COLO668 (cell line): Measurements from ENCODE around the gene PPP2R5E.

Experiments used
- DNase-seq: peaks from one replicate; lab custom pipeline; 2025; ENCODE audit not compliant: unreplicated experiment; lab: John Stamatoyannopoulos, UW

PPP2R5E gene

GRCh38 chr14:63474111-63474510 is 69.1 kb downstream of the PPP2R5E start:
- no peak for DNase-seq

DNA sequence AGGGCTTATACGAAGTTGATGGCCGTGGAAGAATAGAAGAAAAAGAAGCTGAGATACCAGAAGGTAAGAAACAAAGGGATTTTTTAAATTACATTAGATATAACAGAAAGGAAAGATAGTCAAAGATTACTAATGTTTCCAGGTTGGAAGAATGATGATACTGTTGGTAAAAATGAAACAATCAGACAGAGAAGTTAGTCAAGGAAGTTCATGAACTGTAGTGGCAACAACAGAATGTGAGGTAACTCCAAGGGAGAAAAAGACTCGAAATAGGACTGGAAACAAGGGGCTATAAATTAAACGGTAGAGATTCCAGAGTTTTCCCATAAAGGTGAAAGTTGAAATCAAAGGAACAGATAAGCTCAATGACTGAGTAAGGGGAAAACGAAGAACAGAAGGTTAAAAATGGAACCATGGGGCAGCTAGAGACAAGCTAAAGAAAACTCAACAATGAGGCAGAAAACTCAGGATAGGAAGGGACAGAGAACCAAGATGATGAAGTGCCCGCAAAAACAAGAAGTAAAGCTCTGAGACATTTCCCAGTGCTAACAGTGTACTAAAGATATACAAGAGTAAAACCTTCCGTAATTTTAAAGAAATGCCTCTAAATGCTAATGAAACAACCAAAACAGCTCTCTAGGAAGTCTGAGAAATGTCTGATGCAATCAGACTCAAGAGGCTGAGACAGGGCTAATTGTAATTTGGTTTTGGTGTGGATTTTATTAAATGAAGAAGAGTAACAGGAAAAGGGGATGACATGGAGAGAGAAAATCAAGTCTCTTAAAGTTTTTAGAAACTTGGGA is 70.0 kb downstream of the PPP2R5E start:
- no peak for DNase-seq

DNA sequence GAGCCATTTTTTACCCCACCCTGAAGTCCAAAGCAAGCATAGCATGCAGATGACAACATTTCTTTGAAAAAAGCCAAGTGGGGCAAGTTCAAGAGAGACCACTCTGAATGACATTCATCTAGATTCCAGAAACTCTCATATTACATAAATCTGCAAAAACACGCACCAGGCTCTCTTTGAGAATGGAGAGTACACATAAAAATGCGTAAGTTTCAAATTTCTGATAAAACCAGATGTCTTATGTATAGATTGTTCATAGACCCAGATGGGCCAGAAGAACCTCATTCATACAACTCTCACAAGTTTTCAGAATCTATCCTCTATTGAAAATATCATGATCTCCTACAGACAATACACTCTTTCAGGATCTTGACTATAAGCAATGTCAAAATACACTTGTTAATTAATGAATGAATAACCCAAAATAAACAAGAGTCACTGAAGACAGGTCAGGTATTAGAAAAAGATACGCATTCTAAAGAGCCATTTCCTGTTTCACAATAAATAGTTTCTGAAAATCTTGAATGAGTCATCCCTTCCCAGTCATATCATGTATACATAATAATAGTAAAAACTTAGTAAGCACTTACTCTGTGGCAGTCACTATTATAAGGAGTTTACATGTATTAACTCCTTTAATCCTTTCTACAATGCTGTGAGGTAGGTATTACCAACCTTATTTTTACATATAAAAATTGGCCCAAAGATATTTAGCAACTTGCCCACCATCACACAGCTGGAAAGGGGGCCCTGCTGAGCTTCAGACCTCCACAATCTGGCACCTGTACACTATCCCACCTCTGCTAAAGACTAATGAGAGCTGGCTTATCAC is 72.0 kb downstream of the PPP2R5E start:
- no peak for DNase-seq

DNA sequence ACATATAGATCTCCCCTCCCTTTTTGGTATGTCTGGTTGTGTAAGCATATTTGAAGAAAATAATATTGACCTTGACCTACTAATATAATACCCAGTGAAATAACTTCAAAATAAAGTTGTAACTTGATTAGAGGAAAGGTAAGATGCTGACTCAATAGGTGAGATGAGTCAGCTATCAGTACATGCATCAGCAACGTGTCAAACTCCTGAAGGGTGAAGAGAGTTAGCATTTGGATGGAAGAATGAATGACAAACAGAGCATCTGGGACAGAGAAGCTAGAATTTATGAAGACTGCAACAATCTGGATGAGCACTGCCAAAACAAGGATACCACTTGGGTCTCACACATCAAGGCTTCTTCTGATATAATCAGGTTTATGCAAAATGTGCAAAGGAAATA is 74.9 kb downstream of the PPP2R5E start:
- DNase-seq, result no peak

GRCh38 chr14:63467440-63468072 is 75.6 kb downstream of the PPP2R5E start:
- DNase-seq, result no peak

GRCh38 chr14:63465347-63465746 is 77.8 kb downstream of the PPP2R5E start:
- no peak for DNase-seq

GRCh38 chr14:63460680-63461369 is 82.4 kb downstream of the PPP2R5E start:
- no peak for DNase-seq

DNA sequence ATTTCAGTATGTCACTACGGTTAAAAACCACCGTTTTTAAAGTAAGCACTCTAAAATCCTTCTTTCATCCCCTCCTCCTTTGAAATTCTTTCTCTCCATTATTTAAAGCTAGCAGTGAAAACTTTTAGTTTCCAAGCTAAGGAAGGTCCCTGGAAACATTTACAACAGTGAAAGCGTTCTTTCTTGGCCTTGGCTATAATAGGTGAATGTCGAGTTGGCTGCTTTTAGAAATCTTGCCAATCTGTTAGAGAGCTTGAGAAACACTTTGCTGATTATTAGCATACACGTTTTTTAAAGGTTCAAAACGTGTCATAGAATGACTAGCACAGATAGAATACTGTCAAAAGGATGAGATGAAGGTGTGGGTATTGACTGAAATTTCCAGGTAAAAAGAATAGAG is 83.4 kb downstream of the PPP2R5E start:
- DNase-seq, result no peak

- no peak for DNase-seq
Measured at GRCh38 chr14:63457498-63457897, 85.7 kb downstream of the PPP2R5E start.

DNA sequence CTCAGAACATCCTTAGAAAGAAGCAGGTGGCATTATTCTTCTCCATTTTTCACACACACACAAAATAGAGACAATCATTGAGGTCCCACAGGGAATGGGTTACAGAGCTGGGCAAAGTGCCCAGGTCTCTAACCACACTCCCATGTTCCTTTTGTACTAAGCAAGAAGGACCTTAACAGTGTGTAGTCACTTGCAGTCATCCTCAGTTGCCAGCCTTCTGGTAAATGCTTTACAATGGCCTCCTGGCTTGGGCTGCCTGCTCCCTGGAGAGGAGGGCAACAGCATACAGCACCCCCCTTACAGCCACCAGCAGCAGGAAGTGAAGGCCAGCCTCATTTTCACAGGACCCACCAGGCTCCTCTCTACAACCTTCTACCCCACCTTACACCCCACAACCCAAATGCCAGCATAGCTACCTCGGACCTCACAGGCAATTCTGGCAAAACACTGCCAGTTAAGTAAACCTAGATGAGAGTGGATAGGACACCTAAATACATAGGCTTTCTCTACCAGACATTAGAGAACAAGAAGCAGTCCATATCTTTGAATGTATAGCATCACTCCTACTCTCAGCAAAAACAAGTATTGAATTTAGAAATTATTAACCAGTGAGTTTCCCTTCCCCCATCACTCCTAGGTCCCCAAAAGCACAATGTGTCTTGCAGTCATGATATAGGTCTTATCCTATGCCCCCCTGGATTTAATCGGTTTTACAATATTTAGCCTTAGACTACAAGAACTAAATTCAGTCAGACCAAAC is 88.1 kb downstream of the PPP2R5E start:
- DNase-seq, result peak; percentile 33

DNA sequence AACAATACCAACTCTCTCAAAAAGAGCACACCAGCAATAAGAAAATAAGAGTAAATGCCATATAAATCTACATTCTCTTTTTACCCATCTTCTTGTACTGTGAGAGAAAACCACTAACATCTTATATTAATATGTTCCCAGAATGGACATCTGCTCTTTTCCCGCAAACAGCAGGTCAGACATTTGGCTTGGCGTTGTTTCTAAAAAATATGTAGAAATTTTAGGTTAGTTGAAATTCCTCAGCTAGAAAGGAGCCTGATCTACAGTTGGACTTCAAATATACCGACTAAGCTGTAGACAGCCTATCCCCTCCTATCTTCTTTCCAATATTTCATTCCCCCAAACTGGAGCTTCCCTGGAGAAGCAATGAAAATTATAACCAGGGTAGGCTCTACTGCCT is 88.7 kb downstream of the PPP2R5E start:
- no peak for DNase-seq

DNA sequence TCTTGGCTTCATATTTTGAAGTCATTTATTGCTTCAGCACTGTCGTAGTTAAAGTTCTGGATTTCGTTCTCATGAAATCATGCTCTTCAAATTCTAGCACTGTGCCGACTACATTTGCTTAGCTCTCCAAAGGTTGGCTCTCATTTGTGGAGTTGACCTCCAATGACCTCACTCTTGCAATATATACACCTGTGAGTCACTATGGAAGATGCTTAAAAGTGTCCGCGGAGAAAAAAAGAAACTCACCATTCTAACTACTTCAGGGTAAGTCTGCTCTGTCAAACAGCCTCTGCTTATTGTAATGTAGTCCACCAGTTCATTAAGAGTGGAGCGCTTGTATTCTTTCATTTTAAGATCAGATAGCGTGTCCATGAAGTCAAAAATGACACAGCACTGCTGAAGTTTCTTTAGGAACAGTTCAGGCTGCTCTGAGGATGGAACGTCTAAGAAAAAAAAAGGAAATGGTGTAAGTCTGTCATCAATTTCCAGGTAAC is 89.7 kb downstream of the PPP2R5E start:
- DNase-seq, result no peak

DNA sequence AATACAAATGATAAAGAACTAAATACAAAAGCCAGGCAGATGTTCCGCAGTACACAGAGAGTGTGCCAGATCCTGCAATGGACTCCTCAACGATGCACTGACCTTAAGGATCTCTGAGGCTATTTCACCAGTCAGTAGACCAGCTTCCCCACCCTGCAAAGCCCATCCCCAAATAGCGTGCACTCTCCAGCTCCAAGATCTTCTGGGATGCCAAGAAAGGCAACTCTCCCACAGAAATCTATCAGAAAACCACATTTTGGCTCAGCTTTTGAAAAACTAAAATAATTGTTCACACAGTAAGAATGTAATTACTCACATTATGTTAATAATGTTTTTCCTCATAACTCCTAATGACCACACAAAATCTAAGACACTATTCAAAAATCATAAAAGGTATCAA is 90.4 kb downstream of the PPP2R5E start:
- no peak for DNase-seq

- DNase-seq, result no peak
Measured at GRCh38 chr14:63448841-63449240, 94.3 kb downstream of the PPP2R5E start.

DNA sequence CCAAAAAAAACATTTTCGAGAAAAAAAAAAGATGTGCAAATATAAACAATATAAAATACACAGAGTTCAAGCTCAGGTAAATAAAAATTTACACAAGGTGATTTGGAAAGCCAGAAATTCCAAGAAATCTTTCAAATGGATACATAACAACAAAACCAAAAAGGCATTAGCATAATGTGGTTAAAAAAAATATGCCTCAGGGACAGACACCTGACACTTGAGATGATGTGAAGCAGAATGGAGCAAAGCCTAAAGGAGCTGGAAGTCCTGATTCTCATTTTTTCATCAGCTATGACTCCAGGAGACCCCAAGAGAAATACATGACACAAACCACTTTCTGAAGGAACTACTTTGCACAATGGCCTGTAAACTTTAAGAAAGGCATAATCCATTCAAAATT is 98.6 kb downstream of the PPP2R5E start:
- no peak for DNase-seq

DNA sequence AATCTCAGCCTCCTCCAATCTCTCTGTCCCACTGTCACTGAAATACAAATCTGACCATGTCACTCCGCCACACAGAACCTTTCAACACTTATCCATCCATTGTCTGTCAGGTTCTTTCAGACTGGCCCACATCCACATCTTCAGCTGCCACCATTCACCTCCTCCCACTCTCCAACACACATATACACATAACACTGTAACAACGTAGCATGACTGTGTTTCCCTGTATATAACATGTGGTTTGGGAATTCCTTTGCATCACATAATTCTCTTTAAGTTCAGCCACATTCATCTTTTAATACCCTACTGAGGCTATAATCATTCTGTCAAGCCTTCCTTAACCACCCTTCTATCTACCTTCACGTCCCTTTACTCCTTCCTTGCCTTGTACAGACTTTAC is 99.2 kb downstream of the PPP2R5E start:
- no peak for DNase-seq

GRCh38 chr14:63443361-63443760 is 99.8 kb downstream of the PPP2R5E start:
- no peak for DNase-seq

DNA sequence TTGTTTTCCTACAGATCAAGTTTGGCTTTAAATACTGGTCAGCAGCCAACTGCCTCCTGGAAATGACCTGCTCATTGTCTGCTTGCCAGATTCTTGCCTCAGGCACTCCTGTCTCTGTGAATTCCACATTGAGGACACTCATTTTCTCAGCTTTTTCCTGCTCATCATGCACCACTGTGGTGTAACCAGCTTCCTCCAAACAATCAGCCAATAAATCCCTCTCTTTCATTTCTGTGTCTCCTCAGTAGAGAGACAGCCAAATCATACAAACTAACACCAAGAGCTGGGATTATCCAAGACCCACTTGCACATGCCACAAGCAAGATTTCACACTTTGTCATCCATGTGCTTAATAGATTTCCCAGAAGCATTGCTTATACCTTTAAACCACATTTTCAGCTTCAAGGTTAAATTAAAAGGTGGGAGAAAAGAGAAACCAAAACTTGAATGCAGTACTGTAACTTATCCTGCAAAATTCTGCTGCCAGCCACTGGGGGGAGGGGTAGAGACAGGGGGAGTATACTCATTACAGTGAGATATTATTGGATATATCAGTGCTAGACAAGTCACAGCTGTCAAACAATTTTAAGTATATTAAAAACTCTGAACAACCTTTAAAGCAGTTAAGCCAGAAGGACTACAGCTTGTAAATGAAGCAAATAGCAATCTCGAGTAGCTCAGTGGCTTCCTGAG is 105.0 kb downstream of the PPP2R5E start:
- DNase-seq, result no peak

GRCh38 chr14:63436286-63437098 is 106.7 kb downstream of the PPP2R5E start:
- DNase-seq, result no peak
